MCF 10A (cell line): ENCODE results near the gene RNF157. TPM values are rescaled to one million over a fixed set of nuclear protein-coding genes. Genes with fewer than 3 reads are reported as not detected.

Experiments used
- BruUV-seq: library from RNA; stranded (reverse); fragments of 400-500 nt; replicated peaks from 2 replicates; lab custom pipeline; 2021; lab: Mats Ljungman, UMichigan
- CTCF ChIA-PET: fragments of 300-600 bp; sonication (Branson Sonifier 250); formaldehyde crosslinking; extraction: SDS; loops from one replicate; lab custom pipeline; 2021; ENCODE audit warnings: antibody characterized with exemption, inconsistent platforms; lab: Yijun Ruan, JAX
- POLR2A ChIA-PET: fragments of 300-600, 350-650 bp; sonication (Branson Sonifier 250); formaldehyde crosslinking; extraction: SDS; loops from one replicate; lab custom pipeline; 2020; ENCODE audit warnings: antibody characterized with exemption, inconsistent platforms; lab: Yijun Ruan, JAX
- DNase-seq: peaks from one replicate; pipeline ENCODE4 v3.0.0-alpha.2; 2018; ENCODE audit not compliant: unreplicated experiment
- H3K27ac Mint-ChIP-seq: one replicate; pipeline ENCODE4 v1.8.0; 2022; ENCODE audit warnings: mild to moderate bottlenecking, low read depth, mixed read lengths; ENCODE audit not compliant: unreplicated experiment
- H3K27me3 Mint-ChIP-seq: one replicate; pipeline ENCODE4 v1.8.0; 2022; ENCODE audit warnings: mixed read lengths; ENCODE audit not compliant: insufficient read depth, unreplicated experiment
- H3K36me3 Mint-ChIP-seq: one replicate; pipeline ENCODE4 v1.8.0; 2022; ENCODE audit warnings: mild to moderate bottlenecking, moderate library complexity, mixed read lengths; ENCODE audit not compliant: insufficient read depth, unreplicated experiment
- H3K4me1 Mint-ChIP-seq: one replicate; pipeline ENCODE4 v1.8.0; 2022; ENCODE audit warnings: mixed read lengths; ENCODE audit not compliant: insufficient read depth, unreplicated experiment
- H3K4me3 Mint-ChIP-seq: one replicate; pipeline ENCODE4 v1.8.0; 2022; ENCODE audit warnings: mild to moderate bottlenecking, moderate library complexity, mixed read lengths; ENCODE audit not compliant: unreplicated experiment
- H3K9me3 Mint-ChIP-seq: one replicate; pipeline ENCODE4 v1.8.0; 2022; ENCODE audit warnings: mixed read lengths; ENCODE audit not compliant: unreplicated experiment
- intact Hi-C: fragments of 100-400 bp; cut with micrococcal nuclease; formaldehyde crosslinking; loops from 2 replicates; pipeline ENCODE4 v1.14.1; 2022
- total RNA-seq: library from RNA; stranded (reverse); gene quantifications from 2 replicates; pipeline ENCODE4 v1.2.3, GENCODE V29; 2022
- TF ChIP-seq, protein P1 (sequence below): fragments of 200-600 bp; IDR thresholded peaks from one replicate; pipeline ENCODE4 v1.8.0; 2022; ENCODE audit warnings: antibody characterized with exemption, mild to moderate bottlenecking; ENCODE audit not compliant: unreplicated experiment

RNF157 gene
- total RNA-seq, 1 experiment from 2014 or later: 0.44 TPM

DNA sequence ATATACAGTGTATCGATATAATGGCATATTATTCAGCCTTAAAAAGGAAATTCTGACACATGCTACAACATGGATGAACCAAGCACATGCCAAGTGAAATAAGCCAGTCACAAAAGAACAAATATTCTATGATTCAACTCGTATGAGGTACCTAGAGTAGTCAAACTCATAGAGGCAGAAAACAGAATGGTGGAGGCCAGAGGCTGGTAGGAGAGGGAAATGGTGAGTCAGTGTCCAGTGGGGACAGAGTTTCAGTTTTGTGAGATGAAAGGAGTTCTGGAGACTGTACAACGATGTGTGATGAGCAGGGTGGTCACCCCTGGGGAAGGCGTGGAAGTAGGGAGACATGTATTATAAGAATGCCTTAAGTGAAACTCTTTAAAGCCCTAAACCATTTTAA is 39.9 kb downstream of the RNF157 start:
- Mint-ChIP-seq H3K27me3 (no peaks in the 10 kb centered on the region), H3K27ac (no peak overlapping the region), H3K9me3 (no peaks in the 10 kb centered on the region), H3K36me3 (no peaks in the 10 kb centered on the region), H3K4me1 (peaks cover 10% of the 10 kb centered on the region), H3K4me3 (no peak overlapping the region)
- DNase-seq: no peak
- intact Hi-C loops: no loop called here
- TF ChIP-seq, protein P1, sequence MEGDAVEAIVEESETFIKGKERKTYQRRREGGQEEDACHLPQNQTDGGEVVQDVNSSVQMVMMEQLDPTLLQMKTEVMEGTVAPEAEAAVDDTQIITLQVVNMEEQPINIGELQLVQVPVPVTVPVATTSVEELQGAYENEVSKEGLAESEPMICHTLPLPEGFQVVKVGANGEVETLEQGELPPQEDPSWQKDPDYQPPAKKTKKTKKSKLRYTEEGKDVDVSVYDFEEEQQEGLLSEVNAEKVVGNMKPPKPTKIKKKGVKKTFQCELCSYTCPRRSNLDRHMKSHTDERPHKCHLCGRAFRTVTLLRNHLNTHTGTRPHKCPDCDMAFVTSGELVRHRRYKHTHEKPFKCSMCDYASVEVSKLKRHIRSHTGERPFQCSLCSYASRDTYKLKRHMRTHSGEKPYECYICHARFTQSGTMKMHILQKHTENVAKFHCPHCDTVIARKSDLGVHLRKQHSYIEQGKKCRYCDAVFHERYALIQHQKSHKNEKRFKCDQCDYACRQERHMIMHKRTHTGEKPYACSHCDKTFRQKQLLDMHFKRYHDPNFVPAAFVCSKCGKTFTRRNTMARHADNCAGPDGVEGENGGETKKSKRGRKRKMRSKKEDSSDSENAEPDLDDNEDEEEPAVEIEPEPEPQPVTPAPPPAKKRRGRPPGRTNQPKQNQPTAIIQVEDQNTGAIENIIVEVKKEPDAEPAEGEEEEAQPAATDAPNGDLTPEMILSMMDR: no peak
- BruUV-seq: no TSS peak
- POLR2A ChIA-PET: no interaction called here
- CTCF ChIA-PET: no interaction called here

DNA sequence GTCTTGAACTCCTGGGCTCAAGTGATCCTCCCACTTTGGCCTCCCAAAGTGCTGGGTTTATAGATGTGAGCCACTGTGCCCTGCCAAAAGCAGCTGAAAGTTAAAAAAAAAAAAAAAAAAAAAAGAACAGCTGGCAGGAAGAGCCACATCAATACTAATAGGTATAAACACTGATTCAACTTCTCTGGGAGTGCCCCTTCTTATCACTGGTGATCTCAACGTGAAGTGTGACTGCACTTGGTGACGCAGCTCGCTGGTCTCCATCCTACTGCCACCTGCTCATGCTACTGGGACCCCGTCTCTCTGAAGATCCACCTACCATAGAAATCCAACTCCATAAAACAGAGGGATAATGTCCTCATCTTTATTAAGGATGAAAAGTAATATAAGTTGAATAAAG is 40.8 kb downstream of the RNF157 start:
- Mint-ChIP-seq H3K36me3 (no peaks in the 10 kb centered on the region), H3K9me3 (no peaks in the 10 kb centered on the region), H3K4me3 (no peak overlapping the region), H3K27me3 (no peaks in the 10 kb centered on the region), H3K4me1 (peaks cover 7% of the 10 kb centered on the region), H3K27ac (no peak overlapping the region)
- no peak for DNase-seq
- ChIA-PET POLR2A (interaction anchor here (1.2 kb wide), 1 partner anchor 12 kb away, joined by 3 read pairs; no protein-coding TSS in a partner anchor), CTCF (interaction anchor here (0.5 to 1.2 kb wide), 2 partner anchors 17 to 98 kb away, joined by 4 read pairs; no protein-coding TSS in a partner anchor)
- intact Hi-C loops: no loop called here
- BruUV-seq: no TSS peak
- TF ChIP-seq, protein P1: no peak

DNA sequence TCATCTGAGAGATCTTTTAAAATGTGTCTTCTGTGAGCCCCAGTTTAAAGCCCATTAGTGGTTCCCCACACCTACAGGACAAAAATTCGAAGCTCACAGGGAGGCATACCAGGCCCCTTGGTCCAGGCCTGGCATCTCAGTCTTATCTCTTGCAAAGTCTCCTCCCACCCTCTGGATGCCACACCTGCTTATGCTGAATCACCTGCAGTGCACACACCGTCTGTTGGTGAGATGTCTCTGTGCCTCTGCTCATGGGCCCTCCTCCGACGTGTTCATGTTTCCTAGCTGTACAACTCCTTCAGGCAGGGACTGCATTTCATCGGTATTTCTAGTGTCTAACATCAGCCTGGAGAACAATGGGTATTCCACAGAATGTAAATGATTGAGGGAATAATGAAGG is 41.6 kb downstream of the RNF157 start:
- CTCF ChIA-PET: interaction anchor here (1.2 kb wide), 1 partner anchor 18 kb away, joined by 4 read pairs; no protein-coding TSS in a partner anchor
- no peak for DNase-seq
- BruUV-seq: no TSS peak
- TF ChIP-seq, protein P1: no peak
- Mint-ChIP-seq H3K4me1 (no peaks in the 10 kb centered on the region), H3K4me3 (no peak overlapping the region), H3K27me3 (no peaks in the 10 kb centered on the region), H3K27ac (peak overlapping the region; percentile 7), H3K9me3 (no peaks in the 10 kb centered on the region), H3K36me3 (no peaks in the 10 kb centered on the region)
- intact Hi-C loops: no loop called here
- POLR2A ChIA-PET: interaction anchor here (1.2 kb wide), 1 partner anchor 11 kb away, joined by 3 read pairs; no protein-coding TSS in a partner anchor

DNA sequence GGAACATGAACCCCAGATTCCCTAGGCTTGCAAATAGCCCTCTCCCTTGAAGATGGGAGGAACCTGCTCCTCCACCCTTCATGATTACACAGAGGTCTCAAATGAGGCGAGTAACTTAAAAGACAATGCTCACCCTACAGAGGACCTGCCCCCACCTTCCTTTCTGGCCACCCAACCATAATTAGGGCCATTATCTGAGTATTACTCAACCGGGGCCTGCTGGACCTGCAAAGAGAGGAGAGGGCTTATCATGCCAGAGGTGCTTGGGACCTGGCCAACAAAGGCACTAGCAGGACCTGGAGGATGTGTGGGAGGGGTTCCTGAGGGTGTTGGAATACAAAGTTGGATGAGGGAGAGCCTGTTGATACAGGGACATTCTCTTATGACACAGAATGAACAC is 42.4 kb downstream of the RNF157 start:
- CTCF ChIA-PET: no interaction called here
- DNase-seq: no peak
- POLR2A ChIA-PET: interaction anchor here (1.2 kb wide), 1 partner anchor 10 kb away, joined by 3 read pairs; no protein-coding TSS in a partner anchor
- Mint-ChIP-seq H3K27ac (no peak overlapping the region), H3K27me3 (no peaks in the 10 kb centered on the region), H3K36me3 (no peaks in the 10 kb centered on the region), H3K9me3 (no peaks in the 10 kb centered on the region), H3K4me1 (no peaks in the 10 kb centered on the region), H3K4me3 (no peak overlapping the region)
- TF ChIP-seq, protein P1: no peak
- no TSS peak for BruUV-seq
- intact Hi-C loops: no loop called here
